Measurements from ENCODE around the gene BBS7.
A peak's percentile ranks its signal among the peaks of the same experiment; 100 is the strongest.

Gene BBS7

DNA sequence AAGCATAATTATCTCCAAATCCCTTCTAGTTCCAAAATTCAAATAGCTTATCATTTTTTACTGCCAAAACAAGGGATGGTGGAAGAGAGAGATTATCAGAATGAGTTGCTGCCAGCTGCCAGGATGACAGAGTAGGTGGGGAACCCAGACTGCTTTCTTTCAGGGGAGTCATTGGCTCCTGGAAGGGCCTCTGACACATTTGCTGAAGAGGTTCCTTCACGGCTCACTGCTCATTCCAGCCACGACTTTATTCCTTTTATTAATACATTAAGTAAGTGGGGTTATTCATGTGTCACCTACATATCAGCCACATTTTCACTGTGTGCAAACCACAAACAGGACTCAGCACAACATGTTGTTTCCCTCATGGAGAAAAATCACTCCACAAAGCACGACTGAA, 92.6 kb downstream of the BBS7 start:
- TF ChIP-seq, protein P1, sequence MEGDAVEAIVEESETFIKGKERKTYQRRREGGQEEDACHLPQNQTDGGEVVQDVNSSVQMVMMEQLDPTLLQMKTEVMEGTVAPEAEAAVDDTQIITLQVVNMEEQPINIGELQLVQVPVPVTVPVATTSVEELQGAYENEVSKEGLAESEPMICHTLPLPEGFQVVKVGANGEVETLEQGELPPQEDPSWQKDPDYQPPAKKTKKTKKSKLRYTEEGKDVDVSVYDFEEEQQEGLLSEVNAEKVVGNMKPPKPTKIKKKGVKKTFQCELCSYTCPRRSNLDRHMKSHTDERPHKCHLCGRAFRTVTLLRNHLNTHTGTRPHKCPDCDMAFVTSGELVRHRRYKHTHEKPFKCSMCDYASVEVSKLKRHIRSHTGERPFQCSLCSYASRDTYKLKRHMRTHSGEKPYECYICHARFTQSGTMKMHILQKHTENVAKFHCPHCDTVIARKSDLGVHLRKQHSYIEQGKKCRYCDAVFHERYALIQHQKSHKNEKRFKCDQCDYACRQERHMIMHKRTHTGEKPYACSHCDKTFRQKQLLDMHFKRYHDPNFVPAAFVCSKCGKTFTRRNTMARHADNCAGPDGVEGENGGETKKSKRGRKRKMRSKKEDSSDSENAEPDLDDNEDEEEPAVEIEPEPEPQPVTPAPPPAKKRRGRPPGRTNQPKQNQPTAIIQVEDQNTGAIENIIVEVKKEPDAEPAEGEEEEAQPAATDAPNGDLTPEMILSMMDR (conservative IDR thresholded peaks at IDR 0.05; ENCODE audit: low read length) = no peak
- DNase-seq (ENCODE audit: low read depth) = peak; percentile 17
- no peak overlapping the region for H3K4me3 ChIP-seq (ENCODE audit: low read length)

DNA sequence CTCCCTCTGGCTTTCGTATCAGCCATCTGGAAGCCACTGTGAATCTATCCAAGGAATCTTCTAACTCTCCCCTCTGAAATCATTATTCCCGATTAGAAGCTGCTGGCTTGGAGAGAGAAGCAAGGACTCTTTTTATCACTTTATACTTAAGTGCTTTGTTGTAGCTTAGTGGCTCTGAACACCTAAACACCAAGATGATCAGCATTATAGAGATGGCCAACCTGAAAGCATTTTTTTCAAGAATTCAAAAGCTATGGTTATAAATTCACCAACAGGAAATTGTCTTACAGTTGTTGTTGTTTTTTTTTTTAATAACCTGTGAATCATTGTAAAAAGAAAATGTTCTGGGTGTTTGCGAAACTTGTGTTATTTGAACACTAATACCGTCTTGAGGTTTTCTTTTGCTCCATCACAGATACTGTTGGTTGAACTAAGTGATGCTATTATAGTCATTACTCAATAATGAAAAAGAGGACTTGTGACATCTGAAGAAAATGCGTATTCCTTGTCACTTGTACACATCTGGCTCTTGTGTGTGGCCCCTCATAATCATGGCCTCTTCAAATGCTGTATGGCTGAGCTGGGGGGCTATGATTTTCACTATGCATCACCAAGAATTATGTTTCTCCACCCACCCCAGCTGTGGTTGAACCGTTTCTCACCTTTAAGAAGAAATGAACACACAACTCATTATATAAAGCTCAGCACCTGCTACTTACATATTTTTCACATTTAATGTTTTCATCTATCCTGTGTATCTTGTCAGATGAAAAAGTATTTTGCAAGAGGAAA, 93.5 kb downstream of the BBS7 start:
- peak; percentile 54 for DNase-seq (ENCODE audit: low read depth)
- TF ChIP-seq, protein P1 (conservative IDR thresholded peaks at IDR 0.05; ENCODE audit: low read length) = no peak
- H3K4me3 ChIP-seq (ENCODE audit: low read length) = no peak overlapping the region
